ENCODE data around the gene ZNF814.
"Not testable (repeated sequence)": the region's sequence is repeated elsewhere in the genome, so short reads cannot be mapped to it uniquely, and the experiment has no call there.

The ZNF814 gene

DNA sequence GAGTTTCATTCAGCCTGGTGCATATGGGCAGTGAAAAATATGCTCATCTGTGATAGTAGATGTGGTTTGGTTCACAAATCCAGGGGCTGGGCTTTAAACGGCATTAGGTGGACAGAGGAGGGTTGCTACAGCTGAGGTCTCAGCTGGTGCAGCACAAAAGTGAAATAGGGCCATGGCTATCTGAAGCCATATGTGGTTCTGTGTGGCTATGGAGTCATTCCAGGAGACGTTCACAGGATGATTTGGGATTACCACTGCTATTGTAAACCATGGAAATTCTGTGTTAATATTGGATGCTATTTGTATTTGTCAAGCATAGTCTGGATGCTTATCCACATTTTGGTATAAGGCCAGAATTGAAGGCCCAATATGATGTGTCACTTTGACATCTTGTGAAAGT is 34.7 kb downstream of the ZNF814 start:
- not testable (repeated sequence) for DNase-seq

DNA sequence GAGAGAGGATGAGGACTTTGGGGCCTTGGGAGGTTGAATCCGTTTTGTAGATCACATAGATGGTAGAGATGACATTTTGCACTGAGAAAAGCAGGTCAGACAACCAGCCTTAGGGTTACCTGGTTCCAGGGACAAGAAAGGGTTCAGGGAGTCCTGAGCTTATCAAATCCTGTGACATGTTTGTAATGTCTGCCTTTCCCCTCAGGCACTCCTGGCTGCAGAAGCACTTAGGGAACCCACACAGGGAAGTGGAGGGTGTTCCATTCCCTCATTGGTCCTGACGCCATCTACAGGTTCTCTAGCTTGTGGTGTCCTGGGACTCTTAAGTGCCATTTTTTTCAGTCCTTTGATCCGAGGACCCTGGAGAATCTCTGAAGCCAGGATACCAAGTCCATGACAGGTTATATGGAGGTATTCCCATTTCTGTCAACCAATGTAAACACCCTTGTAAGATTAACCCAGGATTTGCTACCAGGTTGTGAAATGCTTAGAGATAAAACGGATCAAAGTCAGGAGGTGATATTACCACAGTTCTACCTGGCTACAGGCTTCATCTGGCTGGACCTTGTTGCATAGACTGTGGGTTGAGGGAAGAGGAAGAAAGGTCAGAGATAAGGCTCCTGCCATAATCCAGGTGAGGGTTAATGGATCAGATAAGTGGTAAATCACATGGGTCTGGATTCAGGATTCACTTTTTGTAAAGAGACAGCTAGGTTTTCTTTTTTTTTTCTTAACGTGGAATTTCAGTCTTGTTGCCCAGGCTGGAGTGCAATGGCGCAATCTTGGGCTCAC is 36.8 kb downstream of the ZNF814 start:
- DNase-seq = not testable (repeated sequence)

DNA sequence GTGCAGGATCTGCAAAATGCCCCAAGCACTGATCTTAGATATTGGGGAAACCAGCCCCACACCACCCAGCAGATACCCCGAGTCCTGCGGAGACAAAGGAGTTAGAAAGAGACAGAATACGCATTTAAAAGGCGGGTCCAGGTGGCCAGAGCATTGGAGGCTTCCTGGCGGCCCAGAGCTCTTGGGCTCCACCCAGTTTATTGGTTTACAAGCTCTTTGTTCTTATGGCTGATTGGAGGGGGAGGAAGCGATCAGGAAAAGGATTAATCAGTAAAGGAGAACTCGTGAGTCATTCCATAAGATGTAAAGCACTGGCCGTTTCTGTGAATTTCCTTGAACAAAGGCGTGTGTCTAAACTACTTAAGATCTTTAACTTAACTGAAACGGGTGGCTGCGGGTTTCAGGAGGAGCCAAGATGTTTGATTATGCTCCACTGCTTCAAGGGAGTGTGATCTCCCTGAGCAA is 38.3 kb downstream of the ZNF814 start:
- DNase-seq = peak in 1 of 2 donors; percentile 2

DNA sequence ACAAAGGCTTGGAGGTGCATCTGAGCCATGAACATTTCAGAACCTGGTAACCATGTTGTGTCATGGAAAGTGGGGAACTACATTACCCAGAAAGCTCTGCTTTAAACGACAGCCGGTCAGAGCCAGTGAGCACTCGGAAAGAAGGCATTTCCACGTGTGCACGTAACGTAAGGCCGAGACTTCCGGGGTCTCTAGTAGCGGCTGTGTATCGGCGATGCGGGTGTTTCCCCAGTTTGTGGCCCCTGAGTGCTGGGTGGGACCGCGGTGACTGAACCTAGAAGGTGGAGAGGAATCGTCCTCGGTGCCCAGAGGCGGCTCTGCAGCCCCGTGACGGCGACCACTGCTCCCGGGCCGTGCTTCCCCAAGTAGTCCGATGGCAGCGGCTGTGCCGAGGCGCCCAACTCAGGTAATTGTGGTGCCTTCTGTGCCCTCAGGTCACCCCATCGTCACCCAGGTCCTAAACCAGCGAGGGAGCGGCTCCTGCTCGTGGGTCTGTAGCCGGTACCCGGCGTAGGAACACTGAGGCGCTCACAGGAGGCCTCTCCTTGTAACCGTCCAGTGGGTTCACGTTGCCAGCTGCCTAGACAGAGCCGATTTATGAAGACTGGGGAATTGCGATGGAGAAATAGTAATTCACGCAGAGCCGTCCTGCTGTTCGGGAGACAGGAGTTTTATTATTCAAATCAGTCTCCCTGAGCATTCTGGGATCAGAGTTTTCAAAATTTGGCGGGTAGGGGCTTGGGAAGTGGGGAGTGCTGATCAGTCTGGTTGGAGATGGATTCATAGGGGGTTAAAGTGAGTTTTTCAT is 39.0 kb downstream of the ZNF814 start, which contains the start of gene ZNF587:
Gene ZNF587 (plus strand): TSS at position 194 of the 808 bp plus-strand sequence. CDS start 180 bp downstream, at position 374.
- DNase-seq = peak; percentile 80 to 81

DNA sequence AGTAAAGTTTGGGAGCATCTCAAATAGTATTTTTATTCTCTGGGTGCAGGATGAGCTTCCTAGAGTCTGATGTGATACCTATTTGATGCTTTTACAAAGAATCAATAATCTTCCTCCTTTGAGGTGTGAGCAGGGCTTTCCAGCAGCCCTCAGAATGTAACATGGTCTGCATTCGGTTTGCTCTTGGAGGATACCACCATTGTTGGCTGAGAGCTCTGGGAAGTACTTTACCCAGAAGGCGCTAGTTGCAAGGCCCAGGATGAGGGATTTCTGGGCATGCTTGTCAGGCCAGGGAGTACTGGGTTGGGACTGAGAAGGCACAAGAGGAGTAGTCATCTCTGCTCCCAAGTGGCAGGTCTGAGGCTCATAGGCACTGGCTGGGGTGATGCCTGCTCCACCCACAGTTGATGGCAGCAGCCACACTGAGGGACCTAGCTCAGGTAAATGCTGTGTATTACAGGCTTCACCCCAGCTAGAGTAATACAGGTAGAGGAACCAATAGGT is 39.6 kb downstream of the ZNF814 start:
- not testable (repeated sequence) for DNase-seq

DNA sequence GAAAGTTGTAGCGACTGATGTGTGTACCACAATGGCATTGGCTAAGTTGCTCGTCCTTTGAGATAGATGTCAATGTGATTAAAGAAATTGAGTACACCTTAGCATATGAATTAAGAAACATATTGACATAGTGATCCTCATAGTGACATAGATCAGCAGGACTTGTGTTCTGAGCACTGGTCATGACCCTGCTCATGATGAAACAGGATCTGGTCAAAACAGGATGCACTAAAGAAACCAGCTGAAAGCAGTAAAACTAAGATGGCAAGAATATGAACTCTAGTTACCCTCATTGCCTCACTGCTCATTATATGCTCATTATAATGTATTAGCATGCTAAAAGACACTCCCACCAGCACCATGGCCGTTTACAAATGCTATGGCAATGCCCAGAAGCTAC is 41.7 kb downstream of the ZNF814 start:
- not testable (repeated sequence) for DNase-seq

DNA sequence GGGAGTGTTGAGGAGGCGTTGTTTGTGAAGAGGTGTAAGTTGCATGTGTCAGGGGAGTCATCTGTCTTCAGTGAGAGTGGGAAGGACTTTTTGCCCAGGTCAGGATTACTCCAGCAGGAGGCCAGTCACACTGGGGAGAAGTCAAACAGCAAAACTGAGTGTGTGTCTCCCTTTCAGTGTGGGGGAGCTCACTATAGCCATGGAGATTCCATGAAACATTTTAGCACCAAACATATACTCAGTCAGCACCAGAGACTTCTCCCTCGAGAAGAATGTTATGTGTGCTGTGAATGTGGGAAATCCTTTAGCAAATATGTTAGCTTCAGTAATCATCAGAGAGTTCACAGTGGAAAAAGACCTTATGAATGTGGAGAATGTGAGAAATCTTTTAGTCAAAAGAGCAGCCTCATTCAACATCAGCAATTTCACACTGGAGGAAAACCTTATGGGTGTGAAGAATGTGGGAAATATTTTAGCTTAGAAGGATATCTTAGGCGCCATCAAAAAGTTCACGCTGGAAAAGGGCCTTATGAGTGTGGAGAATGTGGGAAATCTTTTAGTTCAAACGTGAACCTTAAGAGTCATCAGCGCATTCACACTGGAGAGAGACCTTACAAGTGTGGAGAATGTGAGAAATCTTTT is 47.6 kb downstream of the ZNF814 start:
- no peak for DNase-seq

DNA sequence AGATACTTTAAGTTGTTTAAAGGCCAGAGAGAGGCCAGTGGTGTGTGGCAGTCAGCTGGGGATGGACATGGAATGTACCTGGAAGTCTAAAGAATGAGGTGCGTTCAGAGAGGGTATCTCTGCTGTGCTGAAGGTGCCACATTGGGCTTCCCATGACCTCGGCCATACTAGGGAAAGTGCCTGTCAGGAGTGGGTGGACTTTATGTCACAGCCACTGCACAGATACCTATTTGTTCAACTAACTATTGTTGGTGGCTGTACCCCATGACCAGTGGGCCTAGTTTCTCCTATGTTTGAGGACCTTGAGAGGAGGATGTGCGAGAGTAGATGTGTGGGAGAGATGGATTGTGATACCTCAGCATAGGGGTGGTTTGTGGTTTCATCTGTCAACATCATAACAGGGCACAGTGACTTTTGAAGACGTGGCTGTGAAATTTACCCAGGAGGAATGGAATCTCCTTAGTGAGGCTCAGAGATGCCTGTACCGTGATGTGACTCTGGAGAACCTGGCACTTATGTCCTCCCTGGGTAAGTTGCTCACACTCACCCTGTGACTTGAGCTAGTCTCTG is 50.1 kb downstream of the ZNF814 start:
- DNase-seq = not testable (repeated sequence)

DNA sequence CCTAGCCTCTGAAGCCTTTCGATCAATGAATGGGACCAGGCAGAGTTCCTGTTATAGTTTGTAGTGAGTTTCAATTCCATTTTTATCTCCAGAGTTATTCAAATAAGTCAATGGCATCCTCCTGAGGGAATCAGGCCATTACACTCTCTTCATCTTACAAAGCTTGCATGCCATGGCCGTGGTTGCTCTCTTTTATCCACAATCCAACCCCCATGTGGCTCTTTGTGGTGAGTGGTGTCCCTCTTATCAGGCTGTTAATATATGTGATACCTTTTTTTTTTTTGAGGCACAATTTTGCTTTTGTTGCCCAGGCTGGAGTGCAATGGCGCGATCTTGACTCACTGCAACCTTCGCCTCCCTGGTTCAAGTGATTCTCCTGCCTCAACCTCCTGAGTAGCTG is 51.8 kb downstream of the ZNF814 start:
- DNase-seq = not testable (repeated sequence)

DNA sequence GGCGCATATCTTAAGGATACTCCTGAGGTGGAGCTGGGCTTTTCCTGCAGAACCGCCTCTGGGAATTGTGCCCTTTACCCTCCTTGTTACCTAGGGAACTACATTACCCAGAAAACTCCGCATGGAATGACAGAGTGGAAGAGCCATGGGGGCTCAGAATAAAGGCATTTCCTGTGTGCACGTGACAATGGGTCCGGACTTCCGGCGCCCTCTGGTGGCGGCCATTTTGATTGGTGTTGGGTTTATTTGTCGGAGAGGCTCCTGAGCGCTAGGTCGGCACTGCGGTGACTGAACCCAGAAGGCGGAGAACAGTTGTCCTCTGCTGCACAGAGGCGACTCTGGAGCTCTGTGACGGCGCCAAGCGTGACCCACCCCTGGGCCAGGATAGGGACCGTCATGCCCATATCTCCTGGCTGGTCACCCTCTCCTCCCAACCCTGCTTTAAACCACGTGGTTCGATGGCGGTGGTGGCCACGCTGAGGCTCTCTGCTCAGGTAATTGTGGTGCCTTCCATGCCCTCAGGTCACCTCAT is 58.7 kb downstream of the ZNF814 start, which contains the start of gene ZNF587B:
Gene ZNF587B (plus strand): TSS at position 229 of the 532 bp plus-strand sequence. CDS start 230 bp downstream, at position 459.
- peak in 1 of 2 donors; percentile 34 for DNase-seq

DNA sequence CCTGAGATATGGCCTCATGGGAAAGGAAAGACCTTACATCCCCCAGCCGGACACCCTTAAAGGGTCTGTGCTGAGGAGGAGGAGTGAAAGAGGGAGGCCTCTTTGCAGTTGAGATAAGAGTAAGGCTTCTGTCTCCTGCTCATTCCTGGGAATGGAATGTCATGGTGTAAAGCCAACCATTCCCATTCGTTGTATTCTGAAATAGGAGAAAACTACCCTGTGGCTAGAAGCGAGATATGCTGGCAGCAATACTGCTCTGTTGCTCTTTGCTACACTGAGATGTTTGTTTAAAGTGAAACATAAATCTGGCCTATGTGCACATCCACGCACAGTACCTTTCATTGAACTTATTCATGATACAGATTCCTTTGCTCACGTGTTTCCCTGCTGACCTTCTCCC is 59.5 kb downstream of the ZNF814 start:
- no peak for DNase-seq

DNA sequence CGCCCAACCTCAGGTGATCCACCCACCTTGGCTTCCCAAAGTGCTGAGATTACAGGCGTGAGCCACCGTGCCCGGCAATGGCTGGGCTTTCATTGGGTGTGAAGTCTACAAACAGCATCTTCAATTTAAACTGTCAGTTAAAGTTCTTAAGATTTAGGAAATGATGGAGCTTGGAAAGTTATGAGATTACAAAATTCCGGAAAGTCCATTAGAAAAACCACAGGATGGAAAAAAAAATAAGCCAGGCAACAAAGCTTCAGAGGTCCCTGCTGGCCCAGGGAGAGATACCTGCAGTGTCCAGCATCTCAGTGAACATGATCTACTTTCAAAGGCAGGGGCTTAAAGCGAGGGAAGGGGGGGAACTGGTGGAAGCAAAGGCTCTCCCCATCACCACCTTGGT is 63.3 kb downstream of the ZNF814 start:
- peak; percentile 36 to 71 for DNase-seq

DNA sequence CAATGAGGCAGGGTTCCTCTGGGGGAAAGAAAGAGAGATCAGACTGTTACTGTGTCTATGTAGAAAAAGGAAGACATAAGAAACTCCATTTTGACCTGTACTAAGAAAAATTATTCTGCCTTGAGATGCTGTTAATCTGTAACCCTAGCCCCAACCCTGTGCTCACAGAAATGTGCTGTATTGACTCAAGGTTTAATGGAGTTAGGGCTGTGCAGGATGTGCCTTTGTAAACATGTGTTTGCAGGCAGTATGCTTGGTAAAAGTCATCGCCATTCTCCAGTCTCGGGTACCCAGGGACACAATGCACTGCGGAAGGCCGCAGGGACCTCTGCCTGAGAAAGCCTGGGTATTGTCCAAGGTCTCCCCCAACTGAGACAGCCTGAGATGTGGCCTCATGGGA is 65.2 kb downstream of the ZNF814 start:
- DNase-seq = not testable (repeated sequence)

DNA sequence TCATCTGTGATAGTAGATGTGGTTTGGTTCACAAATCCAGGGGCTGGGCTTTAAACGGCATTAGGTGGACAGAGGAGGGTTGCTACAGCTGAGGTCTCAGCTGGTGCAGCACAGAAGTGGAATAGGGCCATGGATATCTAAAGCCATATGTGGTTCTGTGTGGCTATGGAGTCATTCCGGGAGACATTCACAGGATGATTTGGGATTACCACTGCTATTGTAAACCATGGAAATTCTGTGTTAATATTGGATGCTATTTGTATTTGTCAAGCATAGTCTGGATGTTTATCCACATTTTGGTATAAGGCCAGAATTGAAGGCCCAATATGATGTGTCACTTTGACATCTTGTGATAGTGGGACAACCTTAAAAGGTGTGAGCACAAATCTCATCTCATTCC is 65.7 kb downstream of the ZNF814 start:
- not testable (repeated sequence) for DNase-seq

DNA sequence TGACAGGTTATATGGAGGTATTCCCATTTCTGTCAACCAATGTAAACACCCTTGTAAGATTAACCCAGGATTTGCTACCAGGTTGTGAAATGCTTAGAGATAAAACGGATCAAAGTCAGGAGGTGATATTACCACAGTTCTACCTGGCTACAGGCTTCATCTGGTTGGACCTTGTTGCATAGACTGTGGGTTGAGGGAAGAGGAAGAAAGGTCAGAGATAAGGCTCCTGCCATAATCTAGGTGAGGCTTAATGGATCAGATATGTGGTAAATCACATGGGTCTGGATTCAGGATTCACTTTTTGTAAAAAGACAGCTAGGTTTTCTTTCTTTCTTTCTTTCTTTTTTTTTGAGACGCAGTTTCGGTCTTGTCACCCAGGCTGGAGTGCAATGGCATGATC is 67.3 kb downstream of the ZNF814 start:
- not testable (repeated sequence) for DNase-seq

DNA sequence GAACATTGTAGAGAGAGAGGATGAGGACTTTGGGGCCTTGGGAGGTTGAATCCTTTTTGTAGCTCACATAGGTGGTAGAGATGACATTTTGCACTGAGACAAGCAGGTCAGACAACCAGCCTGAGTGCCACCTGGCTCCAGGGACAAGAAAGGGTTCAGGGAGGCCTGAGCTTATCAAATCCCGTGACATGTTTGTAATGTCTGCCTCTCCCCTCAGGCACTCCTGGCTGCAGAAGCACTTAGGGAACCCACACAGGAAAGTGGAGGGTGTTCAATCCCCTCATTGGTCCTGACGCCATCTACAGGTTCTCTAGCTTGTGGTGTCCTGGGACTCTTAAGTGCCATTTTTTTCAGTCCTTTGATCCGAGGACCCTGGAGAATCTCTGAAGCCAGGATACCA is 67.7 kb downstream of the ZNF814 start:
- DNase-seq = not testable (repeated sequence)

DNA sequence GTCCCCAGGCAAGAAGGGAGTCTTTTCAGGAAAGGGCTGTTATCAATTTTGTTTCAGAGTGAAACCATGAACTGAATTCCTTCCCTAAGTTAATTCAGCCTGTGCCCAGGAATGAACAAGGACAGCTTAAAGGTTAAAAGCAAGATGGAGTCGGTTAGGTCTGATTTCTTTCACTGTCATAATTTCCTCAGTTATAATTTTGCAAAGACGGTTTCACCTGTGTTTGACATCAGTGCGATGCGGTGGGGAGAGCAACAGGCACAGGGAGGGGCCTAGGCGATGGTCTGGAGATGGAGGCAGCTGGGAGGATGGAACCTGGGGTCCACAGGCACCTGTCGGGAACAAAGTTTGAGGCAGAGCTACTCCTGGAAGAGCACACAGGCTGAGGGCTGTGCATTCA is 68.2 kb downstream of the ZNF814 start:
- DNase-seq = no peak

DNA sequence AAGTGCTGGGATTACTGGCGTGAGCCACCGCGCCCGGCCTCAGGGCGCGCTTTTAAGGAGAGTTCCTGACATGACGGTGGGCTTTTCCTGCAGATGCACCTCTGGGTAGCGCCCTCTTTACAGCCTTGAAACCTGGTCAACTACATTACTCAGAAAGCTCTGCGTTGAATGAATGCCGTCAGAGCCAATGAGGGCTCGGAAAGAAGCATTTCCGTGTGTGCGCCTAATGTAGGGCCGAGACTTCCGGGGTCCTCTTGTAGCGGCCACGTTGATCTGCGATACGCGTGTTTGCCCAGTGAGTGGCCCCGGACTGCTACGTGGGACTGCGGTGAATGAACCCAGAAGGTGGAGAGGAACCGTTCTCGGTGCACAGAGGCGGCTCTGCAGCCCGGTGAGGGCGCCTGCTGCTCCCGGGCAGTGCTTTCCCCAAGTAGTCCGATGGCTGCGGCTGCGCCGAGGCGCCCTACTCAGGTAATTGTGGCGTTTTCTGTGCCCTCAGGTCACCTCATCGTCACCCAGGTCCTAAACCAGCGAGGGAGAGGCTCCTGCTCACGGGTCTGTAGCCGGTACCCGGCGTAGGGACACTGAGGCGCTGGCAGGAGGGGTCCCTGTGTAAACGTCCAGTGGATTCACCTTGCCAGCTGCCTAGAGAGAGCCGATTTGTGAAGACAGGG is 69.2 kb downstream of the ZNF814 start:
- peak; percentile 84 to 89 for DNase-seq

DNA sequence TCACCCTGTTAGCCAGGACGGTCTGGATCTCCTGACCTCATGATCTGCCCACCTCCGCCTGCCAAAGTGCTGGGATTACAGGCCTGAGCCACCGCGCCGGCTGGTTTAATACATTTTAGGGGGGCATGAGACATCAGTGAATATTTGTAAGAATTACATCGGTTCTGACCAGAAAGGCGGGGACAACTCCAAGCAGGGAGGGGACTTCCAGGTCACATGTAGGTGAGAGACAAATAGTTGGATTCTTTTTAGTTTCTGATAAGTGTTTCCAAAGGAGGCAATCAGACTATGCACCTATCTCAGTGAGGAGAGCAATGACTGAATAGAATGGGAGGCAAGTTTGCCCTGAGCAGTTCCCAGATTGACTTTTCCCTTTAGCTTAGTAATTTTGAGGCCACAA is 70.5 kb downstream of the ZNF814 start:
- no peak for DNase-seq

DNA sequence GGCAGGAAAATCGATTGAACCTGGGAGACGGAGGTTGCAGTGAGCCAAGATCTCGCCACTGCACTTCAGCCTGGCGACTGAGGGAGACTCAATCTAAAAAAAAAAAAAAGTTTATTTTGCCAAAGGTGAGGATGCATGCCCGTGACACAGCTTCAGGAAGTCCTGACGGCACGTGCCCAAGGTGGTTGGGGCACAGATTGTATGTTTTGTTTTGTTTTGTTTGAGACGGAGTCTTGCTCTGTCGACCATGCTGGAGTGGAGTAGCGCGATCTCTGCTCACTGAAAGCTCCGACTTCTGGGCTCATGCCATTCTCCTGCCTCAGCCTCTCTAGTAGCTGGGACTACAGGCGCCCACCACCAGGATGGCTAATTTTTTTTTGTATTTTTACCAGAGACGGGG is 70.9 kb downstream of the ZNF814 start:
- DNase-seq = no peak

DNA sequence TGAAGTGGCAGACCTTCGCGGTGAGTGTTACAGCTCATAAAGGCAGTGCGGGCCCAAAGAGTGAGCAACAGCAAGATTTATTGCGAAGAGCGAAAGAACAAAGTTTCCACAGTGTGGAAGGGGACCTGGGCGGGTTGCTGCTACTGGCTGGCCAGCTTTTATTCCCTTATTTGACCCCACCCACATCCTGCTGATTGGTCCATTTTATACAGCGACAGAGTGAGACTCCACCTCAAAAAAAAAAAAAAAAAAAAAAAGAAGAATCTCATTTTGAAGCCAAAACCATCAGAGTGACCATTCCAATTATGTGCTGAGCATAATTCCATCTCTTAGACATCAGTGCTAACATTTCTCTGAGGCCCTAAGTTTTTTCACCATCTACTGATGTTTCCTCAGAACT is 72.2 kb downstream of the ZNF814 start:
- DNase-seq = peak in 1 of 2 donors; percentile 20

Data from inflammatory macrophage treated with lipopolysaccharide for 1 hour (primary cell).